ENCODE measurements around the gene USP3.

USP3 gene

GRCh38 chr15:63499611-63500010, 4.8 kb upstream of the USP3 start:
- ChIA-PET POLR2A (no interaction called here), CTCF (interaction anchor here (5.2 kb wide), 1 partner anchor 16 kb away, joined by 95 read pairs; no protein-coding TSS in a partner anchor)
- no peak for DNase-seq (ENCODE audit: extremely low spot score)
- no peak for TF ChIP-seq CTCF (IDR thresholded peaks at IDR 0.05; ENCODE audit: control extremely low read depth, extremely low read depth, low read depth, missing control alignments)

- CTCF ChIA-PET = interaction anchor here (1.1 to 2.5 kb wide), 5 partner anchors 10 to 34 kb away, joined by 3 to 15 read pairs (median 4); no protein-coding TSS in a partner anchor
- POLR2A ChIA-PET = no interaction called here
These were observed 3.8 kb upstream of the USP3 start for GRCh38 chr15:63500265-63501250.

GRCh38 chr15:63501256-63502089, 2.9 kb upstream of the USP3 start:
- no peak for TF ChIP-seq CTCF (IDR thresholded peaks at IDR 0.05; ENCODE audit: control extremely low read depth, extremely low read depth, low read depth, missing control alignments)
- DNase-seq (ENCODE audit: extremely low spot score) = no peak
- ChIA-PET CTCF (interaction anchor here (1.0 to 4.8 kb wide), 8 partner anchors 10 to 98 kb away, joined by 3 to 37 read pairs (median 4); no protein-coding TSS in a partner anchor), POLR2A (interaction anchor here (0.6 kb wide), 1 partner anchor 37 kb away, joined by 3 read pairs; no protein-coding TSS in a partner anchor)

More at GRCh38 chr15:63500265-63501250, 3.8 kb upstream of the USP3 start:
- no peak for TF ChIP-seq CTCF (IDR thresholded peaks at IDR 0.05; ENCODE audit: control extremely low read depth, extremely low read depth, low read depth, missing control alignments)
- DNase-seq (ENCODE audit: extremely low spot score) = no peak

GRCh38 chr15:63502137-63502766, 2.1 kb upstream of the USP3 start:
- no peak for DNase-seq (ENCODE audit: extremely low spot score)
- POLR2A ChIA-PET = interaction anchor here (0.6 kb wide), 1 partner anchor 36 kb away, joined by 3 read pairs; no protein-coding TSS in a partner anchor
- no peak for TF ChIP-seq CTCF (IDR thresholded peaks at IDR 0.05; ENCODE audit: control extremely low read depth, extremely low read depth, low read depth, missing control alignments)
- CTCF ChIA-PET = interaction anchor here (0.9 to 4.8 kb wide), 9 partner anchors 11 to 98 kb away, joined by 3 to 37 read pairs (median 4); no protein-coding TSS in a partner anchor

GRCh38 chr15:63502843-63503738, 1.3 kb upstream of the USP3 start:
- POLR2A ChIA-PET = interaction anchor here (0.6 to 1.2 kb wide), 3 partner anchors 10 to 537 kb away, joined by 3 to 5 read pairs (median 4); no protein-coding TSS in a partner anchor
- DNase-seq (ENCODE audit: extremely low spot score) = peak; percentile 82

More at GRCh38 chr15:63502843-63503738, 1.3 kb upstream of the USP3 start:
- TF ChIP-seq CTCF (IDR thresholded peaks at IDR 0.05; ENCODE audit: control extremely low read depth, extremely low read depth, low read depth, missing control alignments) = no peak
- CTCF ChIA-PET = interaction anchor here (0.9 to 4.8 kb wide), 9 partner anchors 12 to 455 kb away, joined by 3 to 37 read pairs (median 5); no protein-coding TSS in a partner anchor
